ENCODE measurements around the gene IL1RL2. TPM values are rescaled to one million over a fixed set of nuclear protein-coding genes. Genes with fewer than 3 reads are reported as not detected.

IL1RL2 gene
- total RNA-seq, 1 experiment from 2014 or later = not detected

DNA sequence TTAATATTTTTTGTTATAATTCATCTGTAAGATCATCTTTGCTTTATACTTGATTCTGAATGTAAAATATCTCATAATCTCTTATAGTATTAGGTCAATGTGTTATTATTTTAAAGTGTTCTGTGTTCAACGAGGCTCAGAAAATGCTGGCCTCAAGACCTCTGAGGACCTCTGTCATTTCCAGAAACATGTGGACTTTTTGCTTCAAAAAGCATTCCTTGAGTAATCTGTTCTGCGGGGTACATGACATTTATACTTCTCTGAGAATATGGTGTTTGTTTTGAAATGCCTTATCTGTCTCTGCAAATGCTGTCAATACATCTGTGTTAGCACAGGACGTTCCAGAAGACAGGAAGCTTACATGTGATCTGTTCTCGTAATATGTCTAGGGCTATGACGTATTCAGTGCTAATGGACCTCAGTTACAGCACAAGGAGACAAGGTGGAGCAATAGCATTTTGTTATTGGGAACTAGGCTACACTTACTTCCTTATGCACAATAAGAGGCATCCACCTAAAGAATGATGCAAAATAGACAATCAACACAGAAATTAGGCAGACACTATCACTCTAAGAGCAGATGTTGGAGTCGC is 86.9 kb downstream of the IL1RL2 start:
- no peak for TF ChIP-seq EZH2 (IDR thresholded peaks at IDR 0.05; ENCODE audit: borderline replicate concordance, low read depth, low read length, poor library complexity, severe bottlenecking)
- TF ChIP-seq, protein P1, sequence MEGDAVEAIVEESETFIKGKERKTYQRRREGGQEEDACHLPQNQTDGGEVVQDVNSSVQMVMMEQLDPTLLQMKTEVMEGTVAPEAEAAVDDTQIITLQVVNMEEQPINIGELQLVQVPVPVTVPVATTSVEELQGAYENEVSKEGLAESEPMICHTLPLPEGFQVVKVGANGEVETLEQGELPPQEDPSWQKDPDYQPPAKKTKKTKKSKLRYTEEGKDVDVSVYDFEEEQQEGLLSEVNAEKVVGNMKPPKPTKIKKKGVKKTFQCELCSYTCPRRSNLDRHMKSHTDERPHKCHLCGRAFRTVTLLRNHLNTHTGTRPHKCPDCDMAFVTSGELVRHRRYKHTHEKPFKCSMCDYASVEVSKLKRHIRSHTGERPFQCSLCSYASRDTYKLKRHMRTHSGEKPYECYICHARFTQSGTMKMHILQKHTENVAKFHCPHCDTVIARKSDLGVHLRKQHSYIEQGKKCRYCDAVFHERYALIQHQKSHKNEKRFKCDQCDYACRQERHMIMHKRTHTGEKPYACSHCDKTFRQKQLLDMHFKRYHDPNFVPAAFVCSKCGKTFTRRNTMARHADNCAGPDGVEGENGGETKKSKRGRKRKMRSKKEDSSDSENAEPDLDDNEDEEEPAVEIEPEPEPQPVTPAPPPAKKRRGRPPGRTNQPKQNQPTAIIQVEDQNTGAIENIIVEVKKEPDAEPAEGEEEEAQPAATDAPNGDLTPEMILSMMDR (conservative IDR thresholded peaks at IDR 0.05; ENCODE audit: low read depth, low read length) = no peak
- ChIA-PET CTCF (no interaction called here), POLR2A (ENCODE audit: low non-redundant PET) (no interaction called here)
- no peak for DNase-seq (ENCODE audit: low spot score)
- BruUV-seq (replicated peaks) = no TSS peak
- Histone ChIP-seq H3K27me3 (replicated peaks; ENCODE audit: insufficient read depth, low read depth, low read length, poor library complexity) (peaks cover 22% of the 10 kb centered on the region), H3K4me3 (ENCODE audit: low read depth, low read length, poor library complexity, severe bottlenecking) (no peak overlapping the region), H3K36me3 (ENCODE audit: insufficient read depth, low read length, poor library complexity, severe bottlenecking) (no peaks in the 10 kb centered on the region), H3K9me3 (ENCODE audit: low read depth, low read length, poor library complexity, severe bottlenecking) (no peaks in the 10 kb centered on the region), H3K4me1 (ENCODE audit: insufficient read depth, low read length, poor library complexity, severe bottlenecking) (no peaks in the 10 kb centered on the region), H3K27ac (ENCODE audit: low read depth, low read length, poor library complexity, severe bottlenecking) (no peak overlapping the region)
- intact Hi-C loops (cut with micrococcal nuclease; ENCODE audit: unreplicated experiment) = no loop called here

DNA sequence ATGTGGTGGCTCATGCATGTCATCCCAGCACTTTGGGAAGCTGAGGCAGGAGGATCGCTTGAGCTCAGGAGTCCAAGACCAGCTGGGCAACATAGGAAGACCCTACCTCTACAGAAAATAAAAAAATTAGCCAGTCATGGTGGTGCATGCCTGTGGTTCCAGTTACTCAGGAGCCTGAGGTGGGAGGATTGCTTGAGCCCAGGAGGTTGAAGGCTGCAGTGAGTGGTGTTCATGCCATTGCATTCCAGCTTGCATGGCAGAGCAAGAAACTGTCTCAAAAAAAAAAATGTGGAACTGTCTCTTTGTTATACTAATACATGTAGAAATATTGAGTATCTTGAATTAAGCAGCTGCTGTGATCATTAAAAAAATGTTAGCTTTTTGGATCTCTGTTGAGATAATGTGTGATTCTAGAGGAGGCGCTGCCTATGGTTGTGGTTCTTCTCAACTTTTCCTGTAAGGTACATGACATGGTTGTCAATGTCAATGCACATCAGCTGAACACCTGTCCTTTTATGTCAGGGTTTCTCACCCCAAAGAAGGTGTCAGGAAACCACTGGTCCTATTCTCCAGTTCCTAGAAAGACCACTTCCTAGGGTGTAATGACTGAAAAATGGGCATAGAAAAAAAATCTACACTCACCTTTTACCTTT is 89.9 kb downstream of the IL1RL2 start:
- H3K4me1 ChIP-seq (ENCODE audit: insufficient read depth, low read length, poor library complexity, severe bottlenecking) = no peaks in the 10 kb centered on the region
- ChIA-PET CTCF (no interaction called here), POLR2A (ENCODE audit: low non-redundant PET) (no interaction called here)
- H3K27ac ChIP-seq (ENCODE audit: low read depth, low read length, poor library complexity, severe bottlenecking) = no peak overlapping the region
- intact Hi-C loops (cut with micrococcal nuclease; ENCODE audit: unreplicated experiment) = no loop called here
- H3K4me3 ChIP-seq (ENCODE audit: low read depth, low read length, poor library complexity, severe bottlenecking) = no peak overlapping the region
- H3K27me3 ChIP-seq (replicated peaks; ENCODE audit: insufficient read depth, low read depth, low read length, poor library complexity) = peaks cover 13% of the 10 kb centered on the region
- no peak for DNase-seq (ENCODE audit: low spot score)
- TF ChIP-seq EZH2 (IDR thresholded peaks at IDR 0.05; ENCODE audit: borderline replicate concordance, low read depth, low read length, poor library complexity, severe bottlenecking) = no peak
- TF ChIP-seq, protein P1 (conservative IDR thresholded peaks at IDR 0.05; ENCODE audit: low read depth, low read length) = no peak
- no peaks in the 10 kb centered on the region for H3K36me3 ChIP-seq (ENCODE audit: insufficient read depth, low read length, poor library complexity, severe bottlenecking)
- H3K9me3 ChIP-seq (ENCODE audit: low read depth, low read length, poor library complexity, severe bottlenecking) = no peaks in the 10 kb centered on the region
- no TSS peak for BruUV-seq (replicated peaks)

DNA sequence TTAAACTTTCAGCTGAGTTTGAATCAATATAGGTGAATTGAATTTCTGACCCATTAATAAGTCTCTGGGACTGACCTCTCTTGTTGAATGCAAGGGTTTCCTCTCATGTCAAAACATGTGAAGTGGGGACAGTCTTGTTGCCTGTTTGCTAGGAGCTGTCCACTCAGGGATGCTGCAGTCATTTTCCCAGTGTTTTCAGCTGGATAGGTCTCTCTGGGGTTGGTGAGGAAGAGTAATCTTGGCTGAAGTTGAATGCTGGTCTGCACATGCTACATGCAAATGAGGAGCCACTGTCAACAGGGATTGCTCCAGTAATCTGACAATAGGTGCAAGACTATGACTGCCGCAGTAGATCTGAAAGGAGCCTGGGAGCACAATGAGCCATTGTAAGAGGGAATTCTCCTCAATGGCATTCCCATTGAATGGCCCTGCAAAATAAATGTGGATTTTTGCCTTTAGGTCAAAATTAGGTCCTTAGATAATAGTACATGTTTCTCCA is 90.4 kb downstream of the IL1RL2 start:
- no TSS peak for BruUV-seq (replicated peaks)
- H3K27ac ChIP-seq (ENCODE audit: low read depth, low read length, poor library complexity, severe bottlenecking) = no peak overlapping the region
- H3K4me1 ChIP-seq (ENCODE audit: insufficient read depth, low read length, poor library complexity, severe bottlenecking) = no peaks in the 10 kb centered on the region
- TF ChIP-seq, protein P1 (conservative IDR thresholded peaks at IDR 0.05; ENCODE audit: low read depth, low read length) = no peak
- no peak for TF ChIP-seq EZH2 (IDR thresholded peaks at IDR 0.05; ENCODE audit: borderline replicate concordance, low read depth, low read length, poor library complexity, severe bottlenecking)
- H3K27me3 ChIP-seq (replicated peaks; ENCODE audit: insufficient read depth, low read depth, low read length, poor library complexity) = peaks cover 9% of the 10 kb centered on the region
- no peaks in the 10 kb centered on the region for H3K9me3 ChIP-seq (ENCODE audit: low read depth, low read length, poor library complexity, severe bottlenecking)
- no peak overlapping the region for H3K4me3 ChIP-seq (ENCODE audit: low read depth, low read length, poor library complexity, severe bottlenecking)
- CTCF ChIA-PET = no interaction called here
- POLR2A ChIA-PET (ENCODE audit: low non-redundant PET) = no interaction called here
- intact Hi-C loops (cut with micrococcal nuclease; ENCODE audit: unreplicated experiment) = no loop called here
- H3K36me3 ChIP-seq (ENCODE audit: insufficient read depth, low read length, poor library complexity, severe bottlenecking) = no peaks in the 10 kb centered on the region
- DNase-seq (ENCODE audit: low spot score) = no peak
